GM18858 (cell line): ENCODE data around the gene BACE1.
"Not testable (repeated sequence)": the region's sequence is repeated elsewhere in the genome, so short reads cannot be mapped to it uniquely, and the experiment has no call there.

ENCODE experiments used
- ATAC-seq: cut with Tn5 transposase; IDR thresholded peaks from one replicate; pipeline ENCODE4 v1.9.1; 2021; ENCODE audit not compliant: unreplicated experiment

Gene BACE1

GRCh38 chr11:117279711-117280376 lies 36.2 kb downstream of the BACE1 start:
- ATAC-seq = no peak

- no peak for ATAC-seq
Observed at GRCh38 chr11:117278347-117278746, 37.7 kb downstream of the BACE1 start.

- no peak for ATAC-seq
Observed at GRCh38 chr11:117273550-117274289, 42.3 kb downstream of the BACE1 start.

GRCh38 chr11:117272175-117272574 lies 43.9 kb downstream of the BACE1 start:
- ATAC-seq = not testable (repeated sequence)

- ATAC-seq = no peak
Observed at GRCh38 chr11:117271208-117271607, 44.8 kb downstream of the BACE1 start.

GRCh38 chr11:117269856-117270255 lies 46.2 kb downstream of the BACE1 start:
- ATAC-seq = no peak

GRCh38 chr11:117265745-117266144 lies 50.3 kb downstream of the BACE1 start:
- ATAC-seq = no peak

- ATAC-seq = not testable (repeated sequence)
Observed at GRCh38 chr11:117264624-117265323, 51.3 kb downstream of the BACE1 start.

- ATAC-seq = no peak
Observed at GRCh38 chr11:117259417-117259816, 56.6 kb downstream of the BACE1 start.

GRCh38 chr11:117258576-117258975 lies 57.5 kb downstream of the BACE1 start:
- ATAC-seq = no peak

- no peak for ATAC-seq
Observed at GRCh38 chr11:117256573-117256972, 59.5 kb downstream of the BACE1 start.

GRCh38 chr11:117255966-117256365 lies 60.1 kb downstream of the BACE1 start:
- ATAC-seq = no peak

GRCh38 chr11:117251506-117251905 lies 64.5 kb downstream of the BACE1 start:
- ATAC-seq = no peak

- ATAC-seq = no peak
Observed at GRCh38 chr11:117249571-117249970, 66.5 kb downstream of the BACE1 start.

GRCh38 chr11:117248341-117248740 lies 67.7 kb downstream of the BACE1 start:
- no peak for ATAC-seq

- ATAC-seq = no peak
Observed at GRCh38 chr11:117239295-117239694, 76.8 kb downstream of the BACE1 start.

- no peak for ATAC-seq
Observed at GRCh38 chr11:117238221-117238620, 77.8 kb downstream of the BACE1 start.
